ACC112 (cell line): Measurements from ENCODE around the gene MSRB1.
"Not testable (repeated sequence)": the region's sequence is repeated elsewhere in the genome, so short reads cannot be mapped to it uniquely, and the experiment has no call there.

Experiments used
- H2AFZ ChIP-seq: fragments of 200-600 bp; sonication (generic); one replicate; pipeline ENCODE4 v1.6.0; 2017; ENCODE audit warnings: antibody characterized with exemption, low read length; ENCODE audit not compliant: unreplicated experiment
- H3K27ac ChIP-seq: fragments of 200-600 bp; sonication (generic); 2 replicates; pipeline ENCODE4 v1.5.1; 2014; ENCODE audit warnings: low read depth, mild to moderate bottlenecking, antibody characterized with exemption, low read length, moderate library complexity
- H3K27me3 ChIP-seq: fragments of 200-600 bp; sonication (generic); 2 replicates; pipeline ENCODE4 v1.6.1; 2014; ENCODE audit warnings: mild to moderate bottlenecking, antibody characterized with exemption, low read length, moderate library complexity, mixed read lengths; ENCODE audit not compliant: insufficient read depth
- H3K36me3 ChIP-seq: fragments of 200-600 bp; sonication (generic); 2 replicates; pipeline ENCODE4 v1.6.1; 2016; ENCODE audit warnings: mild to moderate bottlenecking, antibody characterized with exemption, low read length, moderate library complexity, mixed read lengths; ENCODE audit not compliant: insufficient read depth
- H3K4me1 ChIP-seq: fragments of 200-600 bp; sonication (generic); one replicate; pipeline ENCODE4 v1.6.1; 2016; ENCODE audit warnings: low read length, mixed read lengths; ENCODE audit not compliant: insufficient read depth, unreplicated experiment, control insufficient read depth
- H3K4me3 ChIP-seq: fragments of 200-600 bp; sonication (generic); 2 replicates; pipeline ENCODE4 v1.5.1; 2014; ENCODE audit warnings: mild to moderate bottlenecking, low read depth, low read length
- H3K79me2 ChIP-seq: fragments of 200-600 bp; sonication (generic); one replicate; pipeline ENCODE4 v1.6.0; 2016; ENCODE audit warnings: low read length; ENCODE audit not compliant: control insufficient read depth, unreplicated experiment, insufficient read depth

MSRB1 gene

DNA sequence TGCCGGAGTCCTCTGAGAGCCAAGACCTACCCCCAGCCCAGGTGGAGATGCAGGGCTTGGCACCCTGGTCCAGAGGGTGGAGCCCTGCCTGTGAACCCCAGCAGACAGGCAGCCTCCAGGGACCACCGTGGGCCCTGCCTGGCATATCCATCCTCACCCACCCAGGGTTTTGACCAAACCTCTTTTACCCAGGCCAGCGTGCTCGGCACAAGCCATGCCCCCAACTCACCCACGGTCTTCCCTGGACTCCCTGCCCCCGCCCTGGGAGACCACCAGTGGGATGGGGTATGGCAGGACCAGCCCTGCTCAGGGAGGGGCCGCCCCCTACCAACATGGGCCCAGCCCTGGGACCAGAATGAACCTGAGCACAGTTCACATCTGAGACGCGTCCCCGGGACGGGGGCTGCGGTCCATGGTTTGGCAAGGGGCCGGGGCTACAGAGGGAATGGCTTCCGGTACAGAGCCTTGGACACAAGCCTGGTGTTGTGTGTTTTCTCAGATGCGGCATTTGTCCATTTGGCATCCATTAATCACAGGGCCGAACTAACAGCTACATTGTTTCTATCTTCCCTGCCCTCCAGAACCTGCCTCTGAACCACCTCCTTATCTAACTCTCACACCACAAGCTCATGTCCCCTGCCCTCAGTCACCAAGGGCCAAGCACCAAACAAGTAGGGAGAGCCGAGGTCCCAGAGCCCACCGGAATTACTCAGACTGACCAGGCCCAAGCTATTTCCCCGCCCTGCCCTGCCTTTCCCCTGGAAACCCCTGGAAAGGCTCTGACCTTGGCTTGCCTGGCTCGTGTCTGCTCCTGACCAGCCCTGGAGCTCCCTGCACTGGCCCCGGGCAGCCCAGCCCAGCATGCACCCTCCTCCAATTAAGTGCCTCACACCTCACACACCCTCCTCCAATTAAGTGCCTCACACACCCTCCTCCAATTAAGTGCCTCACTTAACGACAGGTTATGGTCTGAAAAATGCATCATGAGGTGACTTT lies 38.9 kb downstream of the MSRB1 start:
- H3K36me3 ChIP-seq, result no peaks in the 10 kb centered on the region
- H2AFZ ChIP-seq, result no peak overlapping the region
- peaks cover 19% of the 10 kb centered on the region; the same call in 1 of the 2 replicates for H3K27me3 ChIP-seq
- no peaks in the 10 kb centered on the region for H3K79me2 ChIP-seq
- H3K4me3 ChIP-seq, result no peak overlapping the region
- no peaks in the 10 kb centered on the region for H3K4me1 ChIP-seq
- no peak overlapping the region for H3K27ac ChIP-seq

DNA sequence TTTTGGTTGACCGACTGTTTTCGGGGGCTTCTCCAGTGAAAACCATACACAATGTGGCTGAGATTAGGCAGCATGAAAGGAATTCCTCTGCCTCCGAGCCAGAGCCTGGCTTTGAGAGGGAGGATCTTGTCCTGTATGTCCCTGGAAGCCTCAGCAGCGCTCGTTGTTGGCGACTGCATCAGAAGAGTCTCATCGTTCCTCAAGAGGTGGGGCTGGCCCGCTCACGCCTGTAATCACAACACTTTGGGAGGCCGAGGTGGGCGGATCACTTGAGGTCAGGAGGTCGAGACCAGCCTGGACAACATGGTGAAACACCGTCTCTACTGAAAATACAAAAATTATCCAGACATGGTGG lies 39.8 kb downstream of the MSRB1 start:
- no peaks in the 10 kb centered on the region for H3K79me2 ChIP-seq
- H3K4me1 ChIP-seq, result no peaks in the 10 kb centered on the region
- no peak overlapping the region for H3K27ac ChIP-seq
- H3K36me3 ChIP-seq, result no peaks in the 10 kb centered on the region
- peaks cover 19% of the 10 kb centered on the region; the same call in 1 of the 2 replicates for H3K27me3 ChIP-seq
- no peak overlapping the region for H3K4me3 ChIP-seq
- H2AFZ ChIP-seq, result no peak overlapping the region

DNA sequence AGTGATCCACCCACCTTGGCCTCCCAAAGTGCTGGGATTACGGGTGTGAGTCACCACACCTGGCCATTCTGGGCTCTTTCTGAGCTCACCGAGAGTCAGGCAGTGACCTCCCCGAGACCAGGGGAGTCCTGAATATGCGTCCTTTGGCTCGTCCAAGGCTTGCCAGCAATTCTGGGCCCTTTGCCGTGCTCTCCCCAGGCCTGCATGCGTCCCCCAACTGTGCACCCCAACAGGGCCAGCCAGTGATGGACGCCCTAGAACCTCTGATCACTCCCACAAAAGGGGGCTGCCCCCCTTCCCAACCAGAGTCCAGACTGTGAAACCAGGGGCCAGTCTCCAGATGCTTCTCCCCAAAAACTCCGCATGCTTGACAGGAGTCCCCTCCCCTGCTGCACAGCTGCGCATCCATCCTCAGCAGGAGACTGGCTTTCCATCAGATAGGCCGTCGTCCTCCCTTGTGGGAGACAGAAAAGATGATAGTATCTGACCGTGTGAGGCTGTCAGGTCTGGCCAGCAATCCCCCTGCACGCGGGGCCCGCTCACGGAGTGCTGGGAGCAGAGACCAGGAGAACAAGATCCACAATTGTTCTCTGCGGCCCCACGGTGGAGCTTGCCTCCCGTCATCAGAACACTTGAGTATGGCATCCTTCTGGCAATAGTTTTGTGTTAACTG lies 40.3 kb downstream of the MSRB1 start:
- H3K4me3 ChIP-seq, result no peak overlapping the region
- H3K27me3 ChIP-seq, result peaks cover 19% of the 10 kb centered on the region; the same call in 1 of the 2 replicates
- H3K27ac ChIP-seq, result no peak overlapping the region
- H3K4me1 ChIP-seq, result no peaks in the 10 kb centered on the region
- no peaks in the 10 kb centered on the region for H3K79me2 ChIP-seq
- no peaks in the 10 kb centered on the region for H3K36me3 ChIP-seq
- no peak overlapping the region for H2AFZ ChIP-seq

DNA sequence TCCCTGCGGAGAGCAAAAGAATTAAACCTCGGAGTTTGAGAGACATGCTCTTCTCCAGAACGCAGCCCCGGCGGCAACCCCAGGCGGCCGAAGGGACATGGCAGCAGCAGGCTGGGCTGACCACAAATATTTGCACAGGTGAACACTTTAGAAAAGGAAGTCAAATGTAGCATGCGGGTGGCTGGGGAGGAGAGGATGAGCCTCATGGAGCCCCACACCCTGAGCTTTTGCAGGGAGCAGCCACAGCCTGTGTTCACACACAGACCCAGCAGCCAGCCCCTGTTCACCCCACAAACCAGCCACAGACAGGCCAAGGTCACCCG lies 42.6 kb downstream of the MSRB1 start:
- no peaks in the 10 kb centered on the region for H3K36me3 ChIP-seq
- H3K27me3 ChIP-seq, result peaks cover 17% of the 10 kb centered on the region; the same call in 1 of the 2 replicates
- H3K27ac ChIP-seq, result no peak overlapping the region
- H3K79me2 ChIP-seq, result no peaks in the 10 kb centered on the region
- H2AFZ ChIP-seq, result no peak overlapping the region
- H3K4me1 ChIP-seq, result no peaks in the 10 kb centered on the region
- no peak overlapping the region for H3K4me3 ChIP-seq

DNA sequence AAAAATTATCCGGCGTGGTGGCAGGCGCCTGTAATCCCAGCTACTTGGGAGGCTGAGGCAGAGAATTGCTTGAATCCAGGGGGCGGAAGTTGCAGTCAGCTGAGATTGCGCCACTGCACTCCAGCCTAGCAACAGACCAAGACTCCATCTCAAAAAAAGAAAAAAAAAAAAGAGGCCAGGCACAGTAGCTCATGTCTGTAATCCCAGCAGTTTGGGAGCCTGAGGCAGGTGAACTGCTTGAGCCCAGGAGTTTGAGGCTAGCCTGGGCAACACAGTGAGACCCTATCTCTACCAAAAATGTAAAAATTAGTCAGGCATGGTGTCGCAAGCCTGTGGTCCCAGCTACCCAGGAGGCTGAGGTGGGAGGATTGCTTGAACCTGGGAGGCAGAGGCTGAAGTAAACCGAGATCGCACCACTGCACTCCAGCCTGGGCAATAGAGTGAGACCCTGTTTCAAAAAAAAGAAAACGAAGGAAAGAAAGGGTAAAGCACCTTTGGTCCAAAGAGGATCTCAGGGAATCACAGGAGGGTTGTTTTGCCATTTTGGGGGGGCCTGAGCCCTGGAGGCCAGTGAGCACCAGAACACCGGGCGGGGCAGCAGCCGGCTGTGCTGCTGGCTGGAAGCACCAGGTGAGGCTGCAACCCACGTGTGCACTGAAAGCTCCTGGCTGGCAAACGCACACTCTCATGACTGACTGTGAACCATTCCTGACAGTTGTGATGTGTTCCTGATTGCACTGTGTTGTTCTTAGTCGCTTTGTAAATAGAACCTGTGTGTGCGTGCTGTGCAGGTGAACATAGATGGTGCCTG lies 43.2 kb downstream of the MSRB1 start:
- Histone ChIP-seq H3K27me3 (0 out of 2 replicates have a peak, but pooled peaks cover 15% of the 10 kb centered on the region), H3K4me3 (no peak overlapping the region), H3K27ac (no peak overlapping the region), H3K36me3 (no peaks in the 10 kb centered on the region), H2AFZ (no peak overlapping the region), H3K4me1 (no peaks in the 10 kb centered on the region), H3K79me2 (no peaks in the 10 kb centered on the region)

DNA sequence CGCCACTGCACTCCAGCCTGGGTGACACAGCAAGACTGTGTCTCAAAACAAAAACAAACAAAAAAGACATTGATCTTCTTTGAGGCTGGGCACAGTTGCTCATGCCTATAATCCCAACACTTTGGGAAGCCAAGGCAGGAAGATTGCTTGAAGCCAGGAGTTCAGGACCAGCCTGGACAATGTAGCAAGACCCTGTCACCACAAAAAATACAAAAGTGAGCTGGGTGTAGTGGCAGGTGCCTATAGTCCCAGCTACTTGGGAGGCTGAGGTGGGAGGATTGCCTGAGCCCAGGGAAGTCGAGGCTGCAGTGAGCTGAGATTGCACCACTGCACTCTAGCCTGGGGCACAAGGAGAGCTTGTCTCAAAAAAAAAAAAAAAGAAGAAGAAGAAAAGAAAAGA lies 45.3 kb downstream of the MSRB1 start:
- not testable (repeated sequence) for H2AFZ ChIP-seq, H3K4me1 ChIP-seq, H3K36me3 ChIP-seq, H3K4me3 ChIP-seq, H3K27ac ChIP-seq, H3K79me2 ChIP-seq
- H3K27me3 ChIP-seq, result peaks cover 15% of the 10 kb centered on the region; the same call in 1 of the 2 replicates

DNA sequence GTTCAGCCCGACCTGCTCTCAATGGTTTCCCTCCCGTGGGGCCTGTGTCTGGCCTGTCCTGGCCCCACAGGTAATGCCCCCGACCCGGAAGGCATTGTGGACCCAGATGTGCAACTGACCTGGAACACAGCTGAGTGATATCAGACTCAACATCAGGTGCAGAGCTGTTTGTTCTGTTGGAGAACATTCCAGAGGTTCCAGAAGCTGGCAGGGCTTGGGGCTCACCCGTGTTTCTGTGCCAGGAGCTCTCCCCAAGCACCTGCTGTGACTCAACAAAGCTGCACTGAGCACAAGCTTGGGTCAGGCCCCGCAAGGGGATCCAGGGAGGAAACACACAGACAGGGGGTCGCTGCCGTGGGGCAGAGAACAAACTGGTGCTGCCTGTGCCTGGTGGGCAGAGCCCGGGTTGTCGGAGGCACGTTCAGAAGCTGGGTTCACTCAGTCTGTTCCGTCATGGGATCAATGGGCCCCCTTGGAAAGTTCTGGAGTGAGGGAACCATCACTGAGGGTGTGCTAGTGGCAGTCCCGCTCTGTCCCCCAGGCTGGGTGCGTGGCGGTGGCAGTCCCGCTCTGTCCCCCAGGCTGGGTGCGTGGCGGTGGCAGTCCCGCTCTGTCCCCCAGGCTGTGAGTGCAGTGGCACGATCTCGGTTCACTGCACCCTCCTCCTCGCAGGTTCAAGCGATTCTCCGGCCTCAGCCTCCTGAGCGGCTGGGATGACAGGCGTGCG lies 46.9 kb downstream of the MSRB1 start:
- Histone ChIP-seq H3K4me3 (no peak overlapping the region), H3K36me3 (no peaks in the 10 kb centered on the region), H3K27me3 (peaks cover 26% of the 10 kb centered on the region), H3K79me2 (no peaks in the 10 kb centered on the region), H3K27ac (no peak overlapping the region), H2AFZ (no peak overlapping the region), H3K4me1 (no peaks in the 10 kb centered on the region)

DNA sequence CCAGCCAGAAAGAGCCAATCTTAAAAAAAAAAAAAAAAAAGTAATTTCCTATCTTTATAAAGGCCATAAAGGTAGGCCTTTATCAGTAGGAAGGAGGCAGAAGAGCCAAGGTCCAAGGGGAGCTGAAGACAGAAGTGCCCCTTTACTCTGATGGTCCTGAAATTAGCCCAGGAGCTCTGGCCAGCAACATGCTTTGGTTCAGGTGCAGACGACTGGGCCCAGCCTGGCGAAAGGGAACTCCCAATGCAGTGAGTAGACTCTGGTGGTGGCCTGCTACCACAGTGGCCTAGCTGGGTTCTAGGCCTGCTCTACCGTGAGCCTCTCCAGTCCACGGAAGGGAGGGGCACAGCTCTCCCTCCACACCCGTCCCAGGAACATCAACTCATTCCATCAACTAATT lies 47.9 kb downstream of the MSRB1 start:
- no peaks in the 10 kb centered on the region for H3K79me2 ChIP-seq
- H3K36me3 ChIP-seq, result no peaks in the 10 kb centered on the region
- H3K4me3 ChIP-seq, result no peak overlapping the region
- no peak overlapping the region for H2AFZ ChIP-seq
- H3K27me3 ChIP-seq, result peaks cover 30% of the 10 kb centered on the region
- no peaks in the 10 kb centered on the region for H3K4me1 ChIP-seq
- no peak overlapping the region for H3K27ac ChIP-seq

DNA sequence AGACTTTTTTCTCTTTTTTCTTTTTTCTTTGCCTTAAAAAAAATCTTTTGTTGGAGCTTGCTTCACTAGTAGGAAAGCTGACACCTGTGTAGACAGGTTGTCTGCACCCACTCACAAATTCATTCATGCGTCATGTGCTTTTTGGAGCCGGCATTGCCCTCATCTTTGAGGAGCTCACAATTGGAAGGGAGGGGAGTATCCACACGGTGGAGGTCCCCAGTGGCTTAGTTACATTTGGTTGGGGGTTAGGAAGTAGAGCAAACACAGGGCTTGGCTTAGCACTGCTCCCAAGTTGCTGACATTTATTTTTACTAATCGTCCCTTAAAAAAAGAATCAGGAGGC lies 52.3 kb downstream of the MSRB1 start:
- peaks cover 41% of the 10 kb centered on the region for H3K27me3 ChIP-seq
- no peaks in the 10 kb centered on the region for H3K79me2 ChIP-seq
- H2AFZ ChIP-seq, result no peak overlapping the region
- H3K4me1 ChIP-seq, result no peaks in the 10 kb centered on the region
- no peaks in the 10 kb centered on the region for H3K36me3 ChIP-seq
- no peak overlapping the region for H3K27ac ChIP-seq
- H3K4me3 ChIP-seq, result no peak overlapping the region

DNA sequence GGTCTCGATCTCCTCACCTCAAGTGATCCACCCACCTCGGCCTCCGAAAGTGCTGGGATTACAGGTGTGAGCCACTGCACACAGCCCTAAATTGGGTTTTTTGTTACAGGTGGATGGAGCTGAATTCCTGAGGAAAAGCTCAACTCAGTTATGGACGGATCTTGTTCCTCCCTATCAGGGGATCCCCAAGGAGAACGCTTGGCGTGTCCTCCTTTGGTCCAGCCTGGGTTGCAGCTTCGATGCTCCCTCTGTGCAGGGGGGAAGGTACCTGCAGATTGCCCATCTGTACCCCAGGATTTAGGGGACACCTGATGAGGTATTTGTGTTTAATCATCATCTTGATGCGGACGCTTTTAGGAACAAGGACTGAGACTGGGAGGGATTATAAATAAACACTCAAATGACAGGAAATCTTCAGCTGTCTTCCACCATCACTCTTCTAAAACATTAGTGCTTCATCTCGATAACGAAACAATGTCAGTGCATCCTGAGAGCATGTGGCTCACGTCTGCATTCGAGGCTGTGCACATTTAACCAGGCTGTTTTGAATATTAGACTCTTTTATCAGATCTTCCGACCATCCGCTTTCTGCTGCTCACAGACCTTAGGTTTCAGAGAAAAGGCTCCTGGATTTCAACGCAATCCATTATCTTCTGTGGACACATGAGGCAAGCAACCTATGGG lies 52.8 kb downstream of the MSRB1 start:
- Histone ChIP-seq H3K36me3 (no peaks in the 10 kb centered on the region), H3K27ac (no peak overlapping the region), H3K4me3 (no peak overlapping the region), H3K27me3 (peaks cover 41% of the 10 kb centered on the region), H2AFZ (no peak overlapping the region), H3K4me1 (no peaks in the 10 kb centered on the region), H3K79me2 (no peaks in the 10 kb centered on the region)
